Astrocyte (in vitro differentiated cells and primary cell): ENCODE measurements around the gene SNCAIP. TPM values are rescaled to one million over a fixed set of nuclear protein-coding genes. Genes with fewer than 3 reads are reported as not detected.
A peak's percentile ranks its signal among the peaks of the same experiment; 100 is the strongest.

Source experiments
- DNase-seq: peaks from one replicate; pipeline ENCODE4 v3.0.0-alpha.2; 2010; ENCODE audit warnings: low read depth
- FAIRE-seq: peaks from 2 replicates; lab custom pipeline; 2011; peaks lifted over from hg19 to GRCh38; lab: Jason Lieb, UNC
- H2AFZ ChIP-seq: 2 replicates; pipeline ENCODE4 v1.6.0; 2012; ENCODE audit warnings: low read depth, low read length, inconsistent platforms
- H3K27ac ChIP-seq: 2 replicates; pipeline ENCODE4 v1.5.1; 2011; ENCODE audit warnings: low read depth, low read length, inconsistent platforms
- H3K27me3 ChIP-seq: 2 replicates; pipeline ENCODE4 v1.6.0; 2011; ENCODE audit warnings: low read length, inconsistent platforms; ENCODE audit not compliant: insufficient read depth
- H3K36me3 ChIP-seq: 2 replicates; pipeline ENCODE4 v1.5.1; 2011; ENCODE audit warnings: low read length, inconsistent platforms; ENCODE audit not compliant: insufficient read depth
- H3K4me1 ChIP-seq: 2 replicates; pipeline ENCODE4 v1.5.1; 2011; ENCODE audit warnings: low read length, inconsistent platforms; ENCODE audit not compliant: insufficient read depth
- H3K4me2 ChIP-seq: 2 replicates; pipeline ENCODE4 v1.6.0; 2012; ENCODE audit warnings: low read length, inconsistent platforms
- H3K4me3 ChIP-seq: 2 replicates; pipeline ENCODE4 v1.5.1; 2011; ENCODE audit warnings: low read depth, mild to moderate bottlenecking, low read length, inconsistent platforms; ENCODE audit not compliant: insufficient read depth
- H3K79me2 ChIP-seq: 2 replicates; pipeline ENCODE4 v1.6.0; 2012; ENCODE audit warnings: mild to moderate bottlenecking, low read length, inconsistent platforms; ENCODE audit not compliant: insufficient read depth
- H3K9ac ChIP-seq: 2 replicates; pipeline ENCODE4 v1.6.0; 2012; ENCODE audit warnings: mild to moderate bottlenecking, low read length, inconsistent platforms
- H3K9me3 ChIP-seq: 2 replicates; pipeline ENCODE4 v1.5.1; 2012; ENCODE audit warnings: low read depth, mild to moderate bottlenecking, low read length, inconsistent platforms; ENCODE audit not compliant: insufficient read depth
- H4K20me1 ChIP-seq: 2 replicates; pipeline ENCODE4 v1.6.0; 2012; ENCODE audit warnings: low read length, inconsistent platforms; ENCODE audit not compliant: insufficient read depth
- H3K27ac Mint-ChIP-seq: one replicate; pipeline ENCODE4 v1.8.0; 2021; ENCODE audit warnings: mild to moderate bottlenecking, mixed read lengths; ENCODE audit not compliant: unreplicated experiment
- H3K27me3 Mint-ChIP-seq: one replicate; pipeline ENCODE4 v1.8.0; 2021; ENCODE audit warnings: low read depth, mixed read lengths; ENCODE audit not compliant: unreplicated experiment
- H3K36me3 Mint-ChIP-seq: one replicate; pipeline ENCODE4 v1.8.0; 2021; ENCODE audit warnings: low read depth, mixed read lengths; ENCODE audit not compliant: unreplicated experiment
- H3K4me1 Mint-ChIP-seq: one replicate; pipeline ENCODE4 v1.8.0; 2021; ENCODE audit warnings: low read depth, mixed read lengths; ENCODE audit not compliant: unreplicated experiment
- H3K4me3 Mint-ChIP-seq: one replicate; pipeline ENCODE4 v1.8.0; 2021; ENCODE audit warnings: mild to moderate bottlenecking, moderate library complexity, mixed read lengths; ENCODE audit not compliant: unreplicated experiment
- H3K9me3 Mint-ChIP-seq: one replicate; pipeline ENCODE4 v1.8.0; 2021; ENCODE audit warnings: mild to moderate bottlenecking, mixed read lengths; ENCODE audit not compliant: unreplicated experiment
- EZH2 ChIP-seq: IDR thresholded peaks from 2 replicates; pipeline ENCODE4 v1.6.1; 2012; ENCODE audit warnings: mild to moderate bottlenecking, low read length, inconsistent platforms; ENCODE audit not compliant: insufficient read depth
- total RNA-seq: library from RNA; stranded (reverse); gene quantifications from 2 replicates; pipeline ENCODE4 v1.2.1, GENCODE V29; 2021
- TF ChIP-seq, protein P1 (sequence below): IDR thresholded peaks from 2 replicates; pipeline ENCODE4 v1.5.1; 2011; ENCODE audit warnings: low read depth, mild to moderate bottlenecking, inconsistent platforms, low read length, moderate library complexity; ENCODE audit not compliant: insufficient read depth

Gene SNCAIP
- total RNA-seq, 1 donor from 2014 or later, result 1.7 TPM

GRCh38 chr5:122492675-122493074 lies 180.6 kb downstream of the SNCAIP start:
- no peak for TF ChIP-seq EZH2
- TF ChIP-seq, protein P1, sequence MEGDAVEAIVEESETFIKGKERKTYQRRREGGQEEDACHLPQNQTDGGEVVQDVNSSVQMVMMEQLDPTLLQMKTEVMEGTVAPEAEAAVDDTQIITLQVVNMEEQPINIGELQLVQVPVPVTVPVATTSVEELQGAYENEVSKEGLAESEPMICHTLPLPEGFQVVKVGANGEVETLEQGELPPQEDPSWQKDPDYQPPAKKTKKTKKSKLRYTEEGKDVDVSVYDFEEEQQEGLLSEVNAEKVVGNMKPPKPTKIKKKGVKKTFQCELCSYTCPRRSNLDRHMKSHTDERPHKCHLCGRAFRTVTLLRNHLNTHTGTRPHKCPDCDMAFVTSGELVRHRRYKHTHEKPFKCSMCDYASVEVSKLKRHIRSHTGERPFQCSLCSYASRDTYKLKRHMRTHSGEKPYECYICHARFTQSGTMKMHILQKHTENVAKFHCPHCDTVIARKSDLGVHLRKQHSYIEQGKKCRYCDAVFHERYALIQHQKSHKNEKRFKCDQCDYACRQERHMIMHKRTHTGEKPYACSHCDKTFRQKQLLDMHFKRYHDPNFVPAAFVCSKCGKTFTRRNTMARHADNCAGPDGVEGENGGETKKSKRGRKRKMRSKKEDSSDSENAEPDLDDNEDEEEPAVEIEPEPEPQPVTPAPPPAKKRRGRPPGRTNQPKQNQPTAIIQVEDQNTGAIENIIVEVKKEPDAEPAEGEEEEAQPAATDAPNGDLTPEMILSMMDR, result peak; percentile 28
- H2AFZ ChIP-seq, result no peak overlapping the region
- Mint-ChIP-seq H3K27ac (no peak overlapping the region), H3K36me3 (no peaks in the 10 kb centered on the region), H3K4me3 (no peak overlapping the region), H3K27me3 (no peaks in the 10 kb centered on the region), H3K4me1 (no peaks in the 10 kb centered on the region), H3K9me3 (no peaks in the 10 kb centered on the region)
- no peak overlapping the region for H3K4me2 ChIP-seq
- no peaks in the 10 kb centered on the region for H3K79me2 ChIP-seq
- DNase-seq (no peak), FAIRE-seq (no peak)
- H3K27ac ChIP-seq, result no peak overlapping the region
- no peaks in the 10 kb centered on the region for H3K27me3 ChIP-seq
- H3K4me1 ChIP-seq, result no peaks in the 10 kb centered on the region
- no peak overlapping the region for H3K9ac ChIP-seq
- H3K36me3 ChIP-seq, result no peaks in the 10 kb centered on the region
- H4K20me1 ChIP-seq, result no peaks in the 10 kb centered on the region
- H3K9me3 ChIP-seq, result no peaks in the 10 kb centered on the region
- no peak overlapping the region for H3K4me3 ChIP-seq

GRCh38 chr5:122493091-122494021 lies 181.3 kb downstream of the SNCAIP start:
- Mint-ChIP-seq H3K9me3 (no peaks in the 10 kb centered on the region), H3K27ac (no peak overlapping the region), H3K4me3 (no peak overlapping the region), H3K4me1 (no peaks in the 10 kb centered on the region), H3K27me3 (no peaks in the 10 kb centered on the region), H3K36me3 (no peaks in the 10 kb centered on the region)
- no peaks in the 10 kb centered on the region for H3K36me3 ChIP-seq
- no peaks in the 10 kb centered on the region for H3K4me1 ChIP-seq
- peaks cover 2% of the 10 kb centered on the region for H3K27me3 ChIP-seq
- no peak overlapping the region for H2AFZ ChIP-seq
- no peaks in the 10 kb centered on the region for H4K20me1 ChIP-seq
- H3K4me3 ChIP-seq, result no peak overlapping the region
- H3K9me3 ChIP-seq, result no peaks in the 10 kb centered on the region
- DNase-seq, result peak; percentile 49
- H3K27ac ChIP-seq, result no peak overlapping the region
- no peak for TF ChIP-seq EZH2
- TF ChIP-seq, protein P1, result no peak
- no peak overlapping the region for H3K9ac ChIP-seq
- no peaks in the 10 kb centered on the region for H3K79me2 ChIP-seq
- no peak for FAIRE-seq
- no peak overlapping the region for H3K4me2 ChIP-seq

GRCh38 chr5:122494109-122494508 lies 182.1 kb downstream of the SNCAIP start:
- H3K9ac ChIP-seq, result no peak overlapping the region
- no peaks in the 10 kb centered on the region for H3K9me3 ChIP-seq
- H3K27me3 ChIP-seq, result peaks cover 2% of the 10 kb centered on the region
- TF ChIP-seq EZH2, result no peak
- no peak overlapping the region for H3K4me3 ChIP-seq
- no peaks in the 10 kb centered on the region for H3K36me3 ChIP-seq
- Mint-ChIP-seq H3K4me1 (no peaks in the 10 kb centered on the region), H3K9me3 (no peaks in the 10 kb centered on the region), H3K4me3 (no peak overlapping the region), H3K36me3 (no peaks in the 10 kb centered on the region), H3K27me3 (no peaks in the 10 kb centered on the region), H3K27ac (no peak overlapping the region)
- H4K20me1 ChIP-seq, result no peaks in the 10 kb centered on the region
- no peaks in the 10 kb centered on the region for H3K4me1 ChIP-seq
- no peak overlapping the region for H3K27ac ChIP-seq
- no peak overlapping the region for H3K4me2 ChIP-seq
- H3K79me2 ChIP-seq, result no peaks in the 10 kb centered on the region
- H2AFZ ChIP-seq, result no peak overlapping the region
- no peak for DNase-seq
- no peak for FAIRE-seq
